ENCODE results near the gene RBFOX2.
"Not testable (repeated sequence)": the region's sequence is repeated elsewhere in the genome, so short reads cannot be mapped to it uniquely, and the experiment has no call there.

Gene RBFOX2

DNA sequence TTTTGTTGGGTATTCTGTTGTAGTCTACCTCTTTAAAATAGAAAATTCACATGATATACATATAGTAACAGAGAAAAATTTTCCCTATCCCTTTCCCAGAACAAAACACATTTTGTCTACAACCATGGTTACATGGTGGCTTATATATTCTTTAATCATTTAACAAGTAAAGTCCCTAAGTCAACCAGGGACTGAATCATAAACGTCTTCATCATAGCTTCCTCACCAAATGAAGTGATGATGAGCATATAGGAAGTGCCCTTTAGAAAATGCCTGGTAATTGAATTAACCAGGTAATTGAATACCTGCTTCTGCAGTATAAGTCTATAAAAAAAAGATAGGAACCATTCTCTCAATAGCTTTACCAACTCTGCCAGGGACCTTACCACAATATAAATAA lies 209.7 kb downstream of the RBFOX2 start:
- DNase-seq, result no peak

DNA sequence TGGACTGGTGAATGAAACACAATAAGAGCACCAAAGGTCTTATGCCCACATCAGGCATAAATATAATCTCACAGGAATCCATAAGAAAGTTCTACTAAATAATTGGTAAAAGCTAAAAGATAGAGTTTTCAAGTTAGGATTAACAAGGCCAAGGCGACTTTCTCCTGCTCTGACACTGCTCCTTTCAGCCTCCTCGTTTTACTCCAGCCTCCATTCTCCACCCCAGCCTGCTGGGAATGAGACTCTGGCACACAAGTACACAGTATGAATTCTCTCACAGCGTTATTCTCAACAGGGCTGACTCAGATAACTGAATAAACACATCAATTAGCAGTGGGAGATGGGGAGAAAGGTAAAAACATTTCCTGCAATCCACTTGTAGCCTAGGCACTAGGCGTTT lies 216.0 kb downstream of the RBFOX2 start:
- no peak for DNase-seq

DNA sequence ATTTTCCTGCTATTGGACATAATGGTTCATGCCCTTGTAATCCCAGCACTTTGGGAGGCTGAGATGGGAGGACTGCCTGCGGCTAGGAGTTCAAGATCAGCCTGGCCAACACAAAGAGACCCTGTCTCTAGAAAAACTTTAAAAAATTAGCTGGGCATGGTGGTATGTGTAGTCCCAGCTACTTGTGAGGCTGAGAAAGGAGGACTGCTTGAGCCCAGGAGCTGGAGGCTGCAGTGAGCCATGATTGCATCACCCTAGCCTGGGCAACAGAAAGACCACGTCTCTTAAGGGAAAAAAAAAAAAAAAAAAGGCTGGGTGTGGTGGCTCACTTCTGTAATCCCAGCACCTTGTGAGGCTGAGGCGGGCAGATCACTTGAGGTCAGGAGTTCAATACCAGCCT lies 217.0 kb downstream of the RBFOX2 start:
- DNase-seq, result no peak

DNA sequence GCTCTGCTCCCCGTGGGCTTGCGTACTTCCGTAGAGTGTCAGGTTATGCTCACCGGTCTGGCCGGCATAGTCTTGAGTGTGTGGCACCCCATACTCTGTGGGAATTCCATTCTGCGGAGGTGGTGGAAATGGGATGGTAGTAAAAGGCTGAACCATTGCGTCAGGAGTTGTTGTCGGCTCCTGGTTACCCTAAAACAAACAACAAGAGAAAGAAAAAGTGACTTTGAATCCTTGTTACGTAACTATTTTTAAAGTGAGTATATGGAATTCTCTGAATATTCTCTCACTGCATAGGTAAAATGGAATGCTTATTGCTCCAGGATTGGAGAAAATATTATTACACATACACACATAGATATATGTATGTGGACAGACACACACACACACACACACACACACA lies 218.8 kb downstream of the RBFOX2 start:
- no peak for DNase-seq

DNA sequence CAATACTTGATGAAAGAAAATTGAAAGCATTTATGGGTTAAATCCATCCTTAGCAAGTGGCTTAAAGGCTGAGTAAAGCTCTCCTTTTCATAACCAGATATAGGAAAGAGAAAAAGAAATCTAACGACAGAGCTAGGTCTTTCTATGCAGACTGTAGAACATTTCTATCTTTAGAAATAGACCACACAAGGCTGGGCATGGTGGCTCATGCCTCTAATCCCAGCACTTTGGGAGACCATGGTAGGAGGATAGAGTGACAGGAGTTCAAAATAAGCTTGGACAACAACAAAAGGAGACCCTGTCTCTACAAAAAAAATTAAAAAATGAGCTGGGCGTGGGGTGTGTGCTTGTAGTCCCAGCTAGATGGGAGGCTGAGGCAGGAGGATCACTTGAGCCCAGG lies 220.2 kb downstream of the RBFOX2 start:
- no peak for DNase-seq

DNA sequence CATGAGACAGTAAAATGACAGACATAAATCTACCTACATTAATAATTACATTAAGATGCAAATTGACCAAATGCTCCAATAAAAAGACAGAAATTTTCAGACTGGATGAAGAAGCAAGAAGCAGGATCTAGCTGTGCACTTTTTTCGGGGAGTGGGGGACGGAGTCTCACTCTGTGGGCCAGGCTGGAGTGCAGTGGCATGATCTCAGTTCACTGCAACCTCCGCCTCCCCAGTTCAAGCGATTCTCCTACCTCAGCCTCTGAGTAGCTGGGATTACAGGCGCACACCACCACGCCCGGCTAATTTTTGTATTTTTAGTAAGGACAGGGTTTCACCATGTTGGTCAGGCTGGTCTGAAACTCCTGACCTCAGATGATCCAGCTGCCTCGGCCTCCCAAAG lies 222.0 kb downstream of the RBFOX2 start:
- not testable (repeated sequence) for DNase-seq

DNA sequence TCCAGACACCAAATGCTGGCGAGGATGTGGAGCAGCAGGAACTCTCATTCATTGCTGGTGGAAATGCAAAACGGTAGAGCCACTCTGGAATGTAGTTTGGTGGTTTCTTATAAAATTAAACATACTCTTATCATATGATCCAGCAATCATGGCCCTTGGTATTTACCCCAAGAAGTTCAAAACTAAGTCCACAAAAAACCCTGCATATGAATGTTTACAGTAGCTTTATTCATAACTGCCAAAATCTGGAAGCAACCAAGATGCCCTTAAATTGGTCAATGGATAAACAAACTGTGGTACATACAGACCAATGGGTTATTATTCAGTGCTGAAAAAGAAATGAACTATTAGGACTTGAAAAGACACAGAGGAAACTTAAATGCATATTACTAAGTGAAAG lies 223.2 kb downstream of the RBFOX2 start:
- DNase-seq, result no peak

DNA sequence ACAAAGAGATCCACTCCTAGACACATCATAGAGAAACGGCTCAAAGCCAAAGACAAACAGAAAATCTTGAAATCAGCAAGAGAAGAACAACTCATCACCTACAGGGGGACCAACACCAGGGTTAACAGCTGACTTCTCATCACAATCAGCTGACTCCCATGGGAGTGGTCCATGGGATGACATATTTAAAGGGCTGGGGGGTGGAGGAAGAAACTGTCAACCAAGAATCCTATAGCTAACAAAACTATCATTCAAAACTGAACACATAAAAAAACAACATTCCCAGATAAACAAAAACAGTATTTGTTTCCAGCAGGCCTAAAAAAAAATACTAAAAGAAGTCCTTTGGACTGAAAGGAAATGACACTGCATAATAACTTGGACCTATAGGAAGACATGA lies 224.2 kb downstream of the RBFOX2 start:
- DNase-seq, result no peak

DNA sequence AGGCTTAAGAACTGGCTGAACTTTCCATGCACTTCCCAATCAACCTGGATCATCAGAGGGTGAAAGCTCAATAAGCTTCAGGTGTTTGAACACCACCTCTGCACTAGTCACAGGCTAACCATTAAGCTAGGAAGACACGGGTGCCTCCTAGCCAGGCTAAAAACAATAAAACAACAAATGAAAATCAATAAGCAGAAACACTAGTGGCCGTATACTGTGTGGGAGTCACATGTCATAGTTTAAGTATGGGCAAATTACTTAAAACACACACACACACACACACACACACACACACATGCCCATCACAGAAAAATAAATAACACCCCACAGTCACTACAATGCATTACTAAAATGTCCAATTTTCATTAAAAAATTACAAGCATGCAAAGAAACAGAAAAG lies 225.7 kb downstream of the RBFOX2 start:
- no peak for DNase-seq

DNA sequence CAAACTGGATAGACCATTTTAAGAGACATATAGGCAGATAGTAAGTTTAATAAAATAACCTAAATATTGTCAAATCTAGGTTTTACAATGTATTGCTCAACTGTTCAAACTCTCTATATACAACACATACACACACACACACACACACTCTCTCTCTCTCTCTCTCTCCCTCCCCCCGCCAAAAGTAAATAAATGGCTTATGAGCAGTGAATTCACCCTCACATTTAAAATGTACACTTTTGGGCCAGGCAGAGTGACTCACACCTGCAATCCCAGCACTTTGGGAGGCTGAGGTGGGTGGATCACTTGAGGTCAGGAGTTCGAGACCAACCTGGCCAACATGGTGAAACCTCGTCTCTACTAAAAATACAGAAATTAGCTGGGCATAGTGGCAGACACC lies 227.3 kb downstream of the RBFOX2 start:
- not testable (repeated sequence) for DNase-seq

DNA sequence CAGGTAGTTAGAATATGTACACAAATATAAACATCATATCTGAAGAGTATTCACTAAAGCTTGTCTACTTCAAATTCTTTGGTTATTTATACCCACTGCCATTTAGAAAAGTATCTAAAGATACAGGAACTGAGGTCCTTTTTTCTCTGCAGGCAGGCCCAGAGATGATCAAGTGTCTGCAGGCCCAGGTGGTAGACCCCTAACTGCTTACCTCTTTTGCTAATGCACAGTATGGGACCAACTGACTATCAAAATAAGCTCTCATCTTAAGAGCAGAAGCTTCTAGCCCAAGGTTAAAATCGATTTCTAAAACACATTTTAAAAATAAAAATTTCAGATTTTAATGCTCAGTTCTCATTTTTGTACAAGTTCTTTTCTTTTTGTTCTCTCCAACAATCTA lies 229.5 kb downstream of the RBFOX2 start:
- DNase-seq, result no peak

DNA sequence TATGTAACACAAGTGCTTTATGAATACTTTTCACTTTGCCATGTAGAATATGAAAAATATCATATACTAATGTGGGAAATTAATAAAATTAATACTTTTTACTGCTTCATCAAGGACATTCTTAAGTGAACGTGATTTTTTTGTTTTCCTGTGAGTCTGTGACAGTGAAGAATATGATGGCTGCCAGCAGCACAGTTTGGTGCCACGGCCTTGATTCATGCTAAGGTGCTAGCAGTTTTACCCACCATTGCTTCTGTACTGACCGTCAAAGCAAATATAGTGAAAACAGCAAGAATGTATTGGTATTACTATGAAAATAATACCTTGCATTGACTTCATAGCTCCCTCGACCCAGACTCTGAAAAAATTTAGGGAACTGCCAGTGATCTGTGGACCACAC lies 231.2 kb downstream of the RBFOX2 start:
- DNase-seq, result peak in 1 of 14 donors; percentile 60

DNA sequence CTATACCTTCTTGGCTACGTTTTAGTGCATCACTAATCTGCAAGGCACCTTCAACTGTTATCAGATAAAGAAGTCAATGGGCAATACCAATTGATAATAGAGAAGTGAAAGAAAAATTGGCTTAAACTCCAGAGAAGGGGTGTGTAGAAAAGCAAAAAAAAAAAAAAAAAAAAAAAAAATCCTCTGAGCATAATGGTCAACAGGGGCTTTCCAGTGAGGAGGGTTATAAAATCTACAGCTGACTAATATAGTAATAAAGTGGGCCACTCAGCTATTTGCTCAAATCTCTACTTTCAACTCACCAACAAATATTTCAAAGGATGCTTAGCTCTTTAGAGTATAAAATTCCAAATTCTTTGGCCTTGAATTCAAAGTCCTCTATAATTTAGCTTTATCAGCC lies 233.1 kb downstream of the RBFOX2 start:
- DNase-seq, result no peak

DNA sequence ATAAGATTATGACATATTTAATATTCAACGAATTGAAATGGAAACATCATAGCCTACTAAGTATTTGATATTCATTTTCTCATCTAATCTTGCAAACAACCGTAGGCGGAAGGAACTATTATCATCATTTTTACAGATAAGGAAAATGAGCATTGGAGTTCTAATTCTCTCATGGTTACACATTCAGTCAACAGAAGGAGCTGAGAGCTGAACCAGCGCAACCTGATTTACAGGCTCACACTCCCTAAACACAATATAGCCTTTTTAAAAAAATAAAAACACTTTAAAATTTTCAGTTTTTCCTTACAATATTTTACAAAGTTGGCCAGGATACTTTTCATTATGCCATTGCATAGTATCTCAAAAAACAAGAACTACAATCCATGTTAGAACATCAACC lies 236.1 kb downstream of the RBFOX2 start:
- no peak for DNase-seq

DNA sequence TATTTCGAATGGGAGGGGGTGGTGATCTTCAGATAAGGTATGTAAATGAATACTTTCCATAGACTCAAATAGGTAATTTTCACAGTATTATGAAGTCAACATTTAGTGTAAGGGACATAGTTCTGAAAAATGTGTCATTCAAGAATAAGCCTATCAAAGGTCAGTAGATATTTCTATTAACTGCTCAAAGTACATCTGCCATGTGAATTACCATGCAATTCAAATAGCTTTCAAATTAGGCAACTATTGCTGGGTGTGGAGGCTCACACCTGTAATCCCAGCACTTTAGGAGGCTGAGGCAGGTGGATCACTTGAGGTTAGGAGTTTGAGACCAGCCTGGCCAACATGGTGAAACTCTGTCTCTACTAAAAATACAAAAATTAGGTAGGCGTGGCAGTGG lies 236.8 kb downstream of the RBFOX2 start:
- not testable (repeated sequence) for DNase-seq

DNA sequence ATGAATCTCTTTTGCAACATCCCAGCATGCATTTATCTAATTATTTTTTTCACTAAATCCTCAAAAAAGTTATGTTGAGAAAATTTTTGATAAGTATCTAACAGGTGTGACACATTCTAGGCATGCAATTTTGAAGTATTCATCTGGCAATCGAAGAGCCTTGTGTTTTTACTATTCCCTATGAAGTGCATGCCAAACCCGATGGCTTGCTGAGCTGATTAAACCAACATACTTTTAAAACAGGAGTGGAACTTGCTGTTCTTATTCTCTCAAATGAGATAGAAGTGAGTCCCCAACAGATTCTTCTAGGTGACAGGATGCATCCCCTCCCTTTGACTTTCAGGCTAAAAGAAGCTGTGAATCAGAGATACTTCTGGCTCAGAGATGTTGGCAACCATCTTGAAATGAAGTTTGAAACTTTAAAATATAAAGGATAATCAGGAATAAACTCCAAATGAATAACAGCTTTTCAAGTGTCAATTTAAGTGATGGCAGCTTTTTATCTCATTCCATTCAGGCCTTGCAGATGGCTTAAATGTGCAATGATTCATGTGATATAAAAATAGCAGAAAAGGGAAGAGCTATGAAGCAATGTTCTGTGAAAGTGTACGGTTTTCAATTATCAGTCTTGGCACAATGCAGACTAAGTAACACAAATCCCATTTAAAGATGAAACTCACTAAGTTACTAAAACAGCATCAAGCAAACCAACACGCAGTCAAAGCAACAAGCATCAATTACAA lies 243.3 kb downstream of the RBFOX2 start:
- DNase-seq, result no peak

DNA sequence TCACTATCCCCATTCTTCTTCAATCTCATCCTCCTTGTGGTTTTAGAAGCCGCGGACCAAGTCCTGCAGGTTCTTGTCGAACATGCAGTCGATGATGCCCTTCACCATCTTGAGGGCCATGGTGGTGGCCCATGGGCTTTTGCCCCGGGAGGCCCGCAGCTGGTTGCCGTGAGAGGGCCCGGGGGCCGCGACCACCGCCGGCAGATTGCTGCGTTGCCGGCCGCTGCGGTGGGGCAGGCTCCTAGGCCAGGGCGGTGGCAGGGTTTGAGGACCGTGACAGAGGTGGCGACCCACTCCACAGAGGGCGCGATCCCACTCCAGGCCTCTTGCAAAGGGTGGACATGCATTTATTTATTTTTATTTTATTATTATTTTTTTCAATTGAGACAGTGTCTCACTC lies 244.0 kb downstream of the RBFOX2 start:
- no peak for DNase-seq

DNA sequence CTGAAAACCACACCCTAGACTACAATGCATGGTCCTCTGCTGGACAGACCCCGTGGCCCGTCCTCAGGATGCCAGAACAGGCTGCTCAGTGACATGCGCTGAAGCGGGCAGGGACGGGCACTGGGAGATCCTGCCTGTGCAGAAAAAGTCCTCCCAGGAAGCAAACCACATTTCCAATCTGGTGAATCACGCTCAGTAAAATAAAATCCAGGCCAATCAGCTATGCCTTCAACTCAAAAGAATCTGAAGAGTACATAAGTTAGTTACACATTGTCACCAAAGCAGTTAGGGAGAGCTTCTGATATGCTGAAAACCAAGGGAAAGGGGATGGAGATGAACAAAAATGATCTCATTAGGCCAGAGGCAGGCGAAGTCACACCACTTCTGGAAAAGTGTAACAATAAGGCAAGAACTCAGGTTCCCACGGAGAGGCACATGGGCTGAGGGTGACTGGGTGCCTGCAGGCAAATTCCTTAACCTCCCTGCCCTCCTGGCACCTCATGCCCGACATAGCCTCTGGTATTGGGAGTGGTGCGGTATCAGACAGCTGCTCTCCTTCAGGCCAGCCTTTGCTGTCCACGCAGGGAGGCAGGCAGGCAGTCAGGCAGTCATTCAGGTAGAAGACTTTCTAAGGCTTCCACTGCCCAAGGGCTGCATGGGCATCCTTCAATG lies 244.5 kb downstream of the RBFOX2 start:
- DNase-seq, result no peak

DNA sequence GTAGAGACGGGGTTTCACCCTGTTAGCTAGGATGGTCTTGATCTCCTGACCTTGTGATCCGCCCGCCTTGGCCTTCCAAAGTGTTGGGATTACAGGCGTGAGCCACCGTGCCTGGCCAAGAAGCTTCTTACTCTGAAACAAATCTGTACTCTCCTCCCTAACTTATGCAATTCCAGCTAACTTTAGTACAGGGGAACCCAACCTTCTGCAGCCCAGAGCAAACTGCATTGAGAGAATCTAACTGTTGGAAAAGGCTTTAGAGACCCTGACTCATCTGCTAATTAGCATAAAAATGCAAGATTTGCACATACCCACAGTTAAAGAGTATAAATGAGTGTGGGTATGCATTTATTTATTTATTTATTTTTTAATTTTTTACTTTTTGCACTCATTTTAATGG lies 246.1 kb downstream of the RBFOX2 start:
- DNase-seq, result no peak

DNA sequence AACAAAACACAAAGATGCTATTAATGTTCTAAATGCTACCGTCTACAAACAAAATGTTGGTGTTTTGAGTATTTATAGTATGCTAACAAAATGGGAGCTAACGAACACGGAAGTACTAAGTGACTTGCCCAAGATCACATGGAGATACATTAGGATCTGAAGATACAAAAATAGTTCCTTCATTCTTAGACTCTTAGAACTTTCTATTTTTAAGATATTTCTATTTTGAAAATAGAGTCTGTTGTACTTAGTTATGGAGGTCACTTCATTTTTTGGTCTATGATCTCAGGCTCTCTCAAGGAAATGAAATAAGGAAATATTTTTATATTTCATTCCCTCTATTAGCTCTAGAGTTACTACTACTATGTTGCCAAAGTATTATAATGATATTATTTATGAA lies 246.7 kb downstream of the RBFOX2 start:
- no peak for DNase-seq

DNA sequence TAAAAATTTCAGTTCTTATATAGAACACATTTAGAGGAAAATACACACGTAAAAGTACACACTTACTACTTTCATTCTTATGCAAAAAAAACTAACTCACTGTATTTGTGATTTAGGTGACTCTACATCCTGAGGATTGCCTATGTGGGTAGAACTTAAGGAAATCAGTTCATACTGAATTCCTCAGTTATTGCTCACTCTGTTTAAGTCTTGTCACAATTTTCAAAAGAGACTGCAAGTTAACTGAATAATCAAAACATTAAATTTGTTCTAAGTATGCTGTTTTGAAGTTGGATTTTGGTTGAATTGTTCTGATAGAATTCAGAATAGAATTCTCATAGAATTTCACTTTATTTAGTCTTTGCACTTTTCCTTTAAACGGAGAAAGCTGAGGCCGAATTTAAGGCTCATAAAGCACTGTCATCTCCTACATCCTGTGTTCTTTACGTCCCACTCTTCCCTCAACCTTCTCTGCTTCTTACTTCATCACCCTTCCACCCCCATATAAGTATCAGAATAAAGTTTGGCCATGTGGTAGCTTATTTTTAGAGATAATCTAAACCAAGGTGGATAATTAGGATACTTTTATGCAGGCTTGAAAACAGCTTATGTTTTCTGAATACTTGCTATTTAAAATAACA lies 251.2 kb downstream of the RBFOX2 start:
- no peak for DNase-seq

DNA sequence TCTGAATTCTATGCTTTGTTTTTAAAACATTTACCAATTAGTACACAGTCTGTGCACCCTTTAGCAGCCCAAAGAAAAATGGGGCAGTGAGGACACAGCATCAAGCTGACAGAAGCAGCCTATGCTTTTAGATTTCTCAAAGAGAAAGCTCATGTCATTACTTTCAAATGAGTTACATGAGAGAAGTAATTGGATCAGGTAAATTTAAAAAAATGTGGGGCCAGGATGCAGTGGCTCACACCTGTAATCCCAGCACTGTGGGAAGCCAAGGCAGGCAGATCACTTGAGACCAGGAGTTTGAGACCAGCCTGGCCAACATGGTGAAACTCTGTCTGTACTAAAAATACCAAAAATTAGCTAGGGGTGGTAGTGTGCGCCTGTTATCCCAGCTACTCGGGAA lies 253.3 kb downstream of the RBFOX2 start:
- no peak for DNase-seq

DNA sequence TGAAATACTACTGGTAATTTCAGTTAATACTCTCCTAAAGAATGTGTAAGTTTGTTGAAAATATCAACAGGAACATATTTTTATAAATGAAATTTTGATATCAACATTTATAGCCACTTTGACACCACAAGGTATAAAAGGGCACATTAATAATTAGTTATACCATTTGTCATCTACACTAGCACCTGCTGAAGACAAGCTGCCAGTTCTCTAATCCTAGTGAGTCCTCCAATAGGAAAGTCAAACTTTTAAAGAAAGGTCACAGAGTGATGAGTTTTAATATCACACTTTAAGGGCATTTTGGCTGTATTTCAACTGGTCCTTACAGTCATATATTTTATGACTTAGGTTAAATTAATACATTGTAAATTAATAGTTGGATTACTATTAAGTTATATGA lies 258.6 kb downstream of the RBFOX2 start:
- DNase-seq, result no peak

Data from C1 segment of cervical spinal cord (tissue), 14 donors.